GM23338 (cell line): ENCODE measurements around the gene MID1. TPM values are rescaled to one million over a fixed set of nuclear protein-coding genes. Genes with fewer than 3 reads are reported as not detected.

Experiments used
- ATAC-seq: fragments of 200-7000 bp; cut with Tn5 transposase; 3 replicates; pipeline ENCODE4 v1.9.1; 2020
- DNase-seq: peaks from one replicate; pipeline ENCODE4 v3.0.0-alpha.2; 2015; ENCODE audit warnings: low spot score
- H2AFZ ChIP-seq: fragments of 200-600 bp; sonication (generic); 2 replicates; pipeline ENCODE4 v1.8.0; 2016; ENCODE audit warnings: antibody characterized with exemption, mild to moderate bottlenecking, moderate library complexity
- H3F3A ChIP-seq: fragments of 200-600 bp; sonication (generic); replicated peaks from 2 replicates; pipeline ENCODE4 v1.8.0; 2017; ENCODE audit warnings: antibody characterized with exemption, mixed run types, low read depth
- H3K27ac ChIP-seq: fragments of 200-600 bp; sonication (generic); 2 replicates; pipeline ENCODE4 v1.6.1; 2016; ENCODE audit warnings: low read depth
- H3K27me3 ChIP-seq: fragments of 200-600 bp; sonication (generic); 2 replicates; pipeline ENCODE4 v1.8.0; 2016; ENCODE audit warnings: mild to moderate bottlenecking, mixed run types, moderate library complexity; ENCODE audit not compliant: insufficient read depth
- H3K36me3 ChIP-seq: fragments of 200-600 bp; sonication (generic); 2 replicates; pipeline ENCODE4 v1.8.0; 2016; ENCODE audit warnings: mild to moderate bottlenecking; ENCODE audit not compliant: insufficient read depth
- H3K4me1 ChIP-seq: fragments of 200-600 bp; sonication (generic); 2 replicates; pipeline ENCODE4 v1.8.0; 2016; ENCODE audit warnings: mild to moderate bottlenecking, moderate library complexity; ENCODE audit not compliant: insufficient read depth
- H3K4me2 ChIP-seq: fragments of 200-600 bp; sonication (generic); 2 replicates; pipeline ENCODE4 v1.7.1; 2017; ENCODE audit warnings: mixed run types
- H3K4me3 ChIP-seq: fragments of 200-600 bp; sonication (generic); 2 replicates; pipeline ENCODE4 v1.6.1; 2016; ENCODE audit warnings: mixed run types
- H3K79me2 ChIP-seq: fragments of 200-600 bp; sonication (generic); replicated peaks from 2 replicates; pipeline ENCODE4 v1.8.0; 2017; ENCODE audit warnings: mild to moderate bottlenecking; ENCODE audit not compliant: insufficient read depth
- H3K9me2 ChIP-seq: fragments of 200-600 bp; sonication (generic); 2 replicates; pipeline ENCODE4 v1.8.0; 2017; ENCODE audit not compliant: insufficient read depth
- H4K20me1 ChIP-seq: fragments of 200-600 bp; sonication (generic); replicated peaks from 2 replicates; pipeline ENCODE4 v1.8.0; 2017; ENCODE audit warnings: mild to moderate bottlenecking; ENCODE audit not compliant: insufficient read depth
- H3K27ac Mint-ChIP-seq: 2 replicates; pipeline ENCODE4 v1.8.0; 2020; ENCODE audit warnings: inconsistent platforms, mild to moderate bottlenecking, moderate library complexity, mixed read lengths
- H3K27me3 Mint-ChIP-seq: 3 replicates; pipeline ENCODE4 v1.8.0; 2022; ENCODE audit warnings: low read depth, mild to moderate bottlenecking, moderate library complexity, mixed read lengths, inconsistent platforms; ENCODE audit not compliant: insufficient read depth, poor library complexity
- H3K36me3 Mint-ChIP-seq: 3 replicates; pipeline ENCODE4 v1.8.0; 2021; ENCODE audit warnings: low read depth, mild to moderate bottlenecking, inconsistent platforms, moderate library complexity, mixed read lengths
- H3K4me1 Mint-ChIP-seq: 3 replicates; pipeline ENCODE4 v1.8.0; 2020; ENCODE audit warnings: mild to moderate bottlenecking, inconsistent platforms, mixed read lengths
- H3K4me3 Mint-ChIP-seq: 3 replicates; pipeline ENCODE4 v1.8.0; 2021; ENCODE audit warnings: moderate library complexity, mild to moderate bottlenecking, inconsistent platforms, mixed read lengths
- H3K9me3 Mint-ChIP-seq: 3 replicates; pipeline ENCODE4 v1.8.0; 2020; ENCODE audit warnings: moderate library complexity, mild to moderate bottlenecking, inconsistent platforms, mixed read lengths
- CREB1 ChIP-seq: fragments of 250-450 bp; sonication (Bioruptor Pico); IDR thresholded peaks from 2 replicates; pipeline ENCODE4 v1.5.0; 2020; ENCODE audit warnings: low read depth, mild to moderate bottlenecking, moderate library complexity
- CTCF ChIP-seq, 2 experiments: fragments of 200-600 bp in 1 of 2; sonication (generic) in 1 of 2; conservative IDR thresholded peaks; 2 replicates each; pipeline versions ENCODE4 v1.5.1 to v1.6.1; 2016 to 2017; ENCODE audit warnings: antibody characterized with exemption in 2 of 2, low read depth in 2 of 2, mild to moderate bottlenecking in 2 of 2, moderate library complexity in 1 of 2
- EZH2 ChIP-seq: fragments of 200-600 bp; sonication (generic); IDR thresholded peaks from one replicate; pipeline ENCODE4 v1.8.0; 2017; ENCODE audit warnings: antibody characterized with exemption, mild to moderate bottlenecking, low read depth; ENCODE audit not compliant: unreplicated experiment
- EZH2phosphoT487 ChIP-seq: fragments of 200-600 bp; sonication (generic); IDR thresholded peaks from one replicate; pipeline ENCODE4 v1.8.1; 2018; ENCODE audit warnings: antibody characterized with exemption; ENCODE audit not compliant: unreplicated experiment
- JUNB ChIP-seq: IDR thresholded peaks from one replicate; pipeline ENCODE4 v1.6.1; 2016; ENCODE audit warnings: antibody characterized with exemption; ENCODE audit not compliant: unreplicated experiment
- NANOG ChIP-seq: IDR thresholded peaks from 2 replicates; pipeline ENCODE4 v1.6.1; 2016; ENCODE audit warnings: antibody characterized with exemption, borderline replicate concordance
- POLR2AphosphoS5 ChIP-seq: IDR thresholded peaks from 2 replicates; pipeline ENCODE4 v1.6.1; 2016; ENCODE audit warnings: antibody characterized with exemption, low read depth
- REST ChIP-seq: IDR thresholded peaks from one replicate; pipeline ENCODE4 v1.6.1; 2018; ENCODE audit warnings: antibody characterized with exemption; ENCODE audit not compliant: unreplicated experiment
- STAT1 ChIP-seq: IDR thresholded peaks from one replicate; pipeline ENCODE4 v1.6.1; 2016; ENCODE audit warnings: antibody characterized with exemption; ENCODE audit not compliant: unreplicated experiment
- ZNF114 ChIP-seq: fragments of 250-450 bp; sonication (Bioruptor Pico); IDR thresholded peaks from 2 replicates; pipeline ENCODE4 v1.5.0; 2020; ENCODE audit warnings: mild to moderate bottlenecking, moderate library complexity
- ZNF331 ChIP-seq: fragments of 250-450 bp; sonication (Bioruptor Pico); IDR thresholded peaks from 2 replicates; pipeline ENCODE4 v1.5.0; 2020; ENCODE audit warnings: low read depth, mild to moderate bottlenecking, moderate library complexity
- polyA plus RNA-seq: library from polyadenylated mRNA; unstranded; fragments of >200 nt; fragmentation: Nextera tagmentation; extraction: Ambion mirVana; gene quantifications from 2 replicates; pipeline ENCODE4 v1.2.1, GENCODE V29; 2016
- total RNA-seq: library from RNA; depleted of rRNA; stranded (reverse); fragments of >200 nt; shearing (Covaris generic); gene quantifications from 2 replicates; pipeline ENCODE4 v1.2.3, GENCODE V29; 2014
- TF ChIP-seq, protein P1 (sequence below): fragments of 250-450 bp; sonication (Bioruptor Pico); IDR thresholded peaks from 2 replicates; pipeline ENCODE4 v1.5.0; 2020; ENCODE audit warnings: mild to moderate bottlenecking, moderate library complexity
- TF ChIP-seq, protein P2 (sequence below): IDR thresholded peaks from 2 replicates; pipeline ENCODE4 v1.6.1; 2016; ENCODE audit warnings: antibody characterized with exemption

The MID1 gene
- total and polyA plus RNA-seq, 2 experiments from 2014 or later = 27.2 to 39.3 TPM

GRCh38 chrX:10656214-10656613 is 35.8 kb upstream of the MID1 start:
- Mint-ChIP-seq H3K4me3 (no peak overlapping the region), H3K27ac (no peak overlapping the region), H3K36me3 (no peaks in the 10 kb centered on the region), H3K4me1 (peaks cover 20% of the 10 kb centered on the region), H3K9me3 (no peaks in the 10 kb centered on the region; the same call in 2 of the 3 replicates), H3K27me3 (peaks cover 1% of the 10 kb centered on the region)
- no peak overlapping the region for H3K4me2 ChIP-seq
- no peak for DNase-seq
- ATAC-seq = no peak
- no peaks in the 10 kb centered on the region for H3K9me2 ChIP-seq
- H2AFZ ChIP-seq = no peak overlapping the region
- H4K20me1 ChIP-seq = no peaks in the 10 kb centered on the region
- H3K36me3 ChIP-seq = no peaks in the 10 kb centered on the region
- TF ChIP-seq POLR2AphosphoS5 (no peak), EZH2 (no peak), JUNB (no peak), NANOG (no peak), CTCF (conservative IDR thresholded peaks at IDR 0.05; ENCODE audit: low read depth in 2 of 2) (no peak), CREB1 (CRISPR knock-in tag) (no peak), ZNF114 (CRISPR knock-in tag) (no peak), ZNF331 (CRISPR knock-in tag) (no peak), STAT1 (no peak), EZH2phosphoT487 (no peak), REST (no peak)
- TF ChIP-seq, protein P1, sequence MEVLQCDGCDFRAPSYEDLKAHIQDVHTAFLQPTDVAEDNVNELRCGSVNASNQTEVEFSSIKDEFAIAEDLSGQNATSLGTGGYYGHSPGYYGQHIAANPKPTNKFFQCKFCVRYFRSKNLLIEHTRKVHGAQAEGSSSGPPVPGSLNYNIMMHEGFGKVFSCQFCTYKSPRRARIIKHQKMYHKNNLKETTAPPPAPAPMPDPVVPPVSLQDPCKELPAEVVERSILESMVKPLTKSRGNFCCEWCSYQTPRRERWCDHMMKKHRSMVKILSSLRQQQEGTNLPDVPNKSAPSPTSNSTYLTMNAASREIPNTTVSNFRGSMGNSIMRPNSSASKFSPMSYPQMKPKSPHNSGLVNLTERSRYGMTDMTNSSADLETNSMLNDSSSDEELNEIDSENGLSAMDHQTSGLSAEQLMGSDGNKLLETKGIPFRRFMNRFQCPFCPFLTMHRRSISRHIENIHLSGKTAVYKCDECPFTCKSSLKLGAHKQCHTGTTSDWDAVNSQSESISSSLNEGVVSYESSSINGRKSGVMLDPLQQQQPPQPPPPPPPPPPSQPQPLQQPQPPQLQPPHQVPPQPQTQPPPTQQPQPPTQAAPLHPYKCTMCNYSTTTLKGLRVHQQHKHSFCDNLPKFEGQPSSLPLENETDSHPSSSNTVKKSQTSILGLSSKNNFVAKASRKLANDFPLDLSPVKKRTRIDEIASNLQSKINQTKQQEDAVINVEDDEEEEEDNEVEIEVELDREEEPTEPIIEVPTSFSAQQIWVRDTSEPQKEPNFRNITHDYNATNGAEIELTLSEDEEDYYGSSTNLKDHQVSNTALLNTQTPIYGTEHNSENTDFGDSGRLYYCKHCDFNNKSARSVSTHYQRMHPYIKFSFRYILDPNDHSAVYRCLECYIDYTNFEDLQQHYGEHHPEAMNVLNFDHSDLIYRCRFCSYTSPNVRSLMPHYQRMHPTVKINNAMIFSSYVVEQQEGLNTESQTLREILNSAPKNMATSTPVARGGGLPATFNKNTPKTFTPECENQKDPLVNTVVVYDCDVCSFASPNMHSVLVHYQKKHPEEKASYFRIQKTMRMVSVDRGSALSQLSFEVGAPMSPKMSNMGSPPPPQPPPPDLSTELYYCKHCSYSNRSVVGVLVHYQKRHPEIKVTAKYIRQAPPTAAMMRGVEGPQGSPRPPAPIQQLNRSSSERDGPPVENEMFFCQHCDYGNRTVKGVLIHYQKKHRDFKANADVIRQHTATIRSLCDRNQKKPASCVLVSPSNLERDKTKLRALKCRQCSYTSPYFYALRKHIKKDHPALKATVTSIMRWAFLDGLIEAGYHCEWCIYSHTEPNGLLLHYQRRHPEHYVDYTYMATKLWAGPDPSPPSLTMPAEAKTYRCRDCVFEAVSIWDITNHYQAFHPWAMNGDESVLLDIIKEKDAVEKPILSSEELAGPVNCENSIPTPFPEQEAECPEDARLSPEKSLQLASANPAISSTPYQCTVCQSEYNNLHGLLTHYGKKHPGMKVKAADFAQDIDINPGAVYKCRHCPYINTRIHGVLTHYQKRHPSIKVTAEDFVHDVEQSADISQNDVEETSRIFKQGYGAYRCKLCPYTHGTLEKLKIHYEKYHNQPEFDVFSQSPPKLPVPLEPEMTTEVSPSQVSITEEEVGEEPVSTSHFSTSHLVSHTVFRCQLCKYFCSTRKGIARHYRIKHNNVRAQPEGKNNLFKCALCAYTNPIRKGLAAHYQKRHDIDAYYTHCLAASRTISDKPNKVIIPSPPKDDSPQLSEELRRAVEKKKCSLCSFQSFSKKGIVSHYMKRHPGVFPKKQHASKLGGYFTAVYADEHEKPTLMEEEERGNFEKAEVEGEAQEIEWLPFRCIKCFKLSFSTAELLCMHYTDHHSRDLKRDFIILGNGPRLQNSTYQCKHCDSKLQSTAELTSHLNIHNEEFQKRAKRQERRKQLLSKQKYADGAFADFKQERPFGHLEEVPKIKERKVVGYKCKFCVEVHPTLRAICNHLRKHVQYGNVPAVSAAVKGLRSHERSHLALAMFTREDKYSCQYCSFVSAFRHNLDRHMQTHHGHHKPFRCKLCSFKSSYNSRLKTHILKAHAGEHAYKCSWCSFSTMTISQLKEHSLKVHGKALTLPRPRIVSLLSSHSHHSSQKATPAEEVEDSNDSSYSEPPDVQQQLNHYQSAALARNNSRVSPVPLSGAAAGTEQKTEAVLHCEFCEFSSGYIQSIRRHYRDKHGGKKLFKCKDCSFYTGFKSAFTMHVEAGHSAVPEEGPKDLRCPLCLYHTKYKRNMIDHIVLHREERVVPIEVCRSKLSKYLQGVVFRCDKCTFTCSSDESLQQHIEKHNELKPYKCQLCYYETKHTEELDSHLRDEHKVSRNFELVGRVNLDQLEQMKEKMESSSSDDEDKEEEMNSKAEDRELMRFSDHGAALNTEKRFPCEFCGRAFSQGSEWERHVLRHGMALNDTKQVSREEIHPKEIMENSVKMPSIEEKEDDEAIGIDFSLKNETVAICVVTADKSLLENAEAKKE (CRISPR knock-in tag) = no peak
- TF ChIP-seq, protein P2, sequence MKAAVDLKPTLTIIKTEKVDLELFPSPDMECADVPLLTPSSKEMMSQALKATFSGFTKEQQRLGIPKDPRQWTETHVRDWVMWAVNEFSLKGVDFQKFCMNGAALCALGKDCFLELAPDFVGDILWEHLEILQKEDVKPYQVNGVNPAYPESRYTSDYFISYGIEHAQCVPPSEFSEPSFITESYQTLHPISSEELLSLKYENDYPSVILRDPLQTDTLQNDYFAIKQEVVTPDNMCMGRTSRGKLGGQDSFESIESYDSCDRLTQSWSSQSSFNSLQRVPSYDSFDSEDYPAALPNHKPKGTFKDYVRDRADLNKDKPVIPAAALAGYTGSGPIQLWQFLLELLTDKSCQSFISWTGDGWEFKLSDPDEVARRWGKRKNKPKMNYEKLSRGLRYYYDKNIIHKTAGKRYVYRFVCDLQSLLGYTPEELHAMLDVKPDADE = no peak
- H3K4me3 ChIP-seq = no peak overlapping the region
- H3F3A ChIP-seq = no peaks in the 10 kb centered on the region
- no peak overlapping the region for H3K27ac ChIP-seq
- no peaks in the 10 kb centered on the region for H3K27me3 ChIP-seq
- H3K4me1 ChIP-seq = peaks cover 16% of the 10 kb centered on the region; the same call in 1 of the 2 replicates
- no peaks in the 10 kb centered on the region for H3K79me2 ChIP-seq
